GM23338 (cell line): ENCODE results near the gene UBXN10.

Experiments
- EZH2 ChIP-seq: fragments of 200-600 bp; sonication (generic); IDR thresholded peaks from one replicate; pipeline ENCODE4 v1.8.0; 2017; ENCODE audit warnings: antibody characterized with exemption, mild to moderate bottlenecking, low read depth; ENCODE audit not compliant: unreplicated experiment
- TF ChIP-seq, protein P1 (sequence below), 2 experiments: fragments of 200-600 bp in 1 of 2; sonication (generic) in 1 of 2; conservative IDR thresholded peaks; 2 replicates each; pipeline versions ENCODE4 v1.5.1 to v1.6.1; 2016 to 2017; ENCODE audit warnings: antibody characterized with exemption in 2 of 2, low read depth in 2 of 2, mild to moderate bottlenecking in 2 of 2, moderate library complexity in 1 of 2

DNA sequence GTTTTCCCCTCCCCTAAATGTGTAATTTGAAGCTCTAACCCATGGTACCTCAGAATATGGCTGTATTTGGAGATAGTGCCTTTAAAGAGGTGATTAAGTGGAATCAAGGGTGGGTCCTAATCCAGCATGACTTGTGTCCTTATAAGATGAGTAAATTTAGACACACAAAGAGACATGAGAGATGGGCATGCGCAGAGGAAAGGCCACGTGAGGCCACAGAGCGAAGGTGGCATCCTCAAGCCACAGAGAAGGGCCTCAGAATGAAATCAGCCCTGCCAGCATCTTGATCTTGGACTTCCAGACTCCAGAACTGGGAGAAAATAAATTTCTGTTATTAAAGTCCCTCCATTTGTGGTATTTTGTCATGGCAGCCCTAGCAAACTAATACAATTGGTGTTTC is 49.6 kb upstream of the UBXN10 start:
- TF ChIP-seq EZH2: no peak
- TF ChIP-seq, protein P1, sequence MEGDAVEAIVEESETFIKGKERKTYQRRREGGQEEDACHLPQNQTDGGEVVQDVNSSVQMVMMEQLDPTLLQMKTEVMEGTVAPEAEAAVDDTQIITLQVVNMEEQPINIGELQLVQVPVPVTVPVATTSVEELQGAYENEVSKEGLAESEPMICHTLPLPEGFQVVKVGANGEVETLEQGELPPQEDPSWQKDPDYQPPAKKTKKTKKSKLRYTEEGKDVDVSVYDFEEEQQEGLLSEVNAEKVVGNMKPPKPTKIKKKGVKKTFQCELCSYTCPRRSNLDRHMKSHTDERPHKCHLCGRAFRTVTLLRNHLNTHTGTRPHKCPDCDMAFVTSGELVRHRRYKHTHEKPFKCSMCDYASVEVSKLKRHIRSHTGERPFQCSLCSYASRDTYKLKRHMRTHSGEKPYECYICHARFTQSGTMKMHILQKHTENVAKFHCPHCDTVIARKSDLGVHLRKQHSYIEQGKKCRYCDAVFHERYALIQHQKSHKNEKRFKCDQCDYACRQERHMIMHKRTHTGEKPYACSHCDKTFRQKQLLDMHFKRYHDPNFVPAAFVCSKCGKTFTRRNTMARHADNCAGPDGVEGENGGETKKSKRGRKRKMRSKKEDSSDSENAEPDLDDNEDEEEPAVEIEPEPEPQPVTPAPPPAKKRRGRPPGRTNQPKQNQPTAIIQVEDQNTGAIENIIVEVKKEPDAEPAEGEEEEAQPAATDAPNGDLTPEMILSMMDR (conservative IDR thresholded peaks at IDR 0.05; ENCODE audit: low read depth in 2 of 2): no peak
